H54 (cell line): Measurements from ENCODE around the gene CAP2.
"Not testable (repeated sequence)": the region's sequence is repeated elsewhere in the genome, so short reads cannot be mapped to it uniquely, and the experiment has no call there.

Experiments
- DNase-seq: peaks from one replicate; pipeline ENCODE4 v3.0.0; 2011; ENCODE audit warnings: low spot score, mixed read lengths; ENCODE audit not compliant: insufficient read length
- FAIRE-seq: peaks from 3 replicates; lab custom pipeline; 2011; peaks lifted over from hg19 to GRCh38; lab: Jason Lieb, UNC
- POLR2A ChIP-seq: IDR thresholded peaks from 2 replicates; pipeline ENCODE4 v1.6.1; 2011; ENCODE audit warnings: low read depth, mild to moderate bottlenecking, low read length

The CAP2 gene

GRCh38 chr6:17431581-17431980 lies 38.2 kb downstream of the CAP2 start:
- DNase-seq, result peak; percentile 16
- FAIRE-seq, result peak; percentile 87
- no peak for TF ChIP-seq POLR2A

- DNase-seq, result no peak
- no peak for TF ChIP-seq POLR2A
- FAIRE-seq, result no peak
These were observed 39.0 kb downstream of the CAP2 start for GRCh38 chr6:17432356-17432755.

- FAIRE-seq (no peak), DNase-seq (no peak)
- TF ChIP-seq POLR2A, result no peak
These were observed 46.0 kb downstream of the CAP2 start for GRCh38 chr6:17439243-17439993.

- FAIRE-seq, result not testable (repeated sequence)
These were observed 47.4 kb downstream of the CAP2 start for GRCh38 chr6:17440811-17441210.

GRCh38 chr6:17442196-17442595 lies 48.8 kb downstream of the CAP2 start:
- TF ChIP-seq POLR2A, result no peak
- DNase-seq, result no peak
- FAIRE-seq, result no peak

More at GRCh38 chr6:17440811-17441210, 47.4 kb downstream of the CAP2 start:
- not testable (repeated sequence) for DNase-seq

- TF ChIP-seq POLR2A, result no peak
- no peak for FAIRE-seq
- no peak for DNase-seq
These were observed 53.3 kb downstream of the CAP2 start for GRCh38 chr6:17446713-17447112.

- TF ChIP-seq POLR2A, result no peak
- no peak for FAIRE-seq
- no peak for DNase-seq
These were observed 54.8 kb downstream of the CAP2 start for GRCh38 chr6:17448165-17448564.

GRCh38 chr6:17450397-17450796 lies 57.0 kb downstream of the CAP2 start:
- TF ChIP-seq POLR2A, result no peak
- no peak for DNase-seq
- no peak for FAIRE-seq

- FAIRE-seq, result no peak
- no peak for TF ChIP-seq POLR2A
- no peak for DNase-seq
These were observed 57.4 kb downstream of the CAP2 start for GRCh38 chr6:17450832-17451231.

- TF ChIP-seq POLR2A, result no peak
- DNase-seq, result no peak
- no peak for FAIRE-seq
These were observed 58.7 kb downstream of the CAP2 start for GRCh38 chr6:17452096-17452495.

GRCh38 chr6:17454316-17455005 lies 61.1 kb downstream of the CAP2 start:
- FAIRE-seq, result no peak
- no peak for TF ChIP-seq POLR2A
- no peak for DNase-seq

GRCh38 chr6:17455919-17456318 lies 62.5 kb downstream of the CAP2 start:
- no peak for FAIRE-seq
- DNase-seq, result no peak
- TF ChIP-seq POLR2A, result no peak

GRCh38 chr6:17456711-17457110 lies 63.3 kb downstream of the CAP2 start:
- DNase-seq, result no peak
- no peak for TF ChIP-seq POLR2A
- FAIRE-seq, result no peak

- FAIRE-seq, result no peak
- DNase-seq, result no peak
- TF ChIP-seq POLR2A, result no peak
These were observed 64.0 kb downstream of the CAP2 start for GRCh38 chr6:17457405-17457804.

GRCh38 chr6:17457956-17458355 lies 64.6 kb downstream of the CAP2 start:
- no peak for FAIRE-seq
- no peak for TF ChIP-seq POLR2A

GRCh38 chr6:17458966-17459365 lies 65.6 kb downstream of the CAP2 start:
- TF ChIP-seq POLR2A, result no peak
- DNase-seq (no peak), FAIRE-seq (no peak)

More at GRCh38 chr6:17457956-17458355, 64.6 kb downstream of the CAP2 start:
- no peak for DNase-seq
